ENCODE data around the gene INO80D.
"Not testable (repeated sequence)": the region's sequence is repeated elsewhere in the genome, so short reads cannot be mapped to it uniquely, and the experiment has no call there.

Gene INO80D, protein sequence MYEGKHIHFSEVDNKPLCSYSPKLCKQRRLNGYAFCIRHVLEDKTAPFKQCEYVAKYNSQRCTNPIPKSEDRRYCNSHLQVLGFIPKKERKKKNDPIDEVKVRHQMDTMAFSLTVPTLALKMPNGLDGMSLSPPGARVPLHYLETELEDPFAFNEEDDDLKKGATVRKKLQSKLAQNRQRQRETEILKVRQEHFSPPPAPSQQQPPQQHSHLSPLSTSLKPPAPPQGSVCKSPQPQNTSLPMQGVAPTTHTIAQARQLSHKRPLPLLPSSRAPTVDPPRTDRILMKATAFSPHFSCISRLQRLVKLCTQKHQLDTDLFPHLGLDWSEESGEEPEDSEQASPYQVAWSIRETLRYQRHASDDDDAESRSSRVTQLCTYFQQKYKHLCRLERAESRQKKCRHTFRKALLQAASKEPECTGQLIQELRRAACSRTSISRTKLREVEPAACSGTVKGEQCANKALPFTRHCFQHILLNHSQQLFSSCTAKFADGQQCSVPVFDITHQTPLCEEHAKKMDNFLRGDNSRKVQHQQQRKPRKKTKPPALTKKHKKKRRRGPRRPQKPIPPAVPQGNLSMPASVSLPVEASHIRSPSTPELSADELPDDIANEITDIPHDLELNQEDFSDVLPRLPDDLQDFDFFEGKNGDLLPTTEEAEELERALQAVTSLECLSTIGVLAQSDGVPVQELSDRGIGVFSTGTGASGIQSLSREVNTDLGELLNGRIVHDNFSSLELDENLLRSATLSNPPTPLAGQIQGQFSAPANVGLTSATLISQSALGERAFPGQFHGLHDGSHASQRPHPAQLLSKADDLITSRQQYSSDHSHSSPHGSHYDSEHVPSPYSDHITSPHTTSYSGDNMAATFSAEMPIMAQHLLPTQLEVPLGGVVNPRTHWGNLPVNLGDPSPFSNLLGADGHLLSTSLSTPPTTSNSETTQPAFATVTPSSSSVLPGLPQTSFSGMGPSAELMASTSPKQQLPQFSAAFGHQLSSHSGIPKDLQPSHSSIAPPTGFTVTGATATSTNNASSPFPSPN

GRCh38 chr2:206085742-206086445 lies at the start of gene INO80D:
INO80D (minus strand) TSS chr2:206086174; CDS start chr2:206063016, 23,158 bp downstream.
- in situ Hi-C loops (cut with MboI; ENCODE audit: low sequenced_read_pairs) = no loop called here

- in situ Hi-C loops (cut with MboI; ENCODE audit: low sequenced_read_pairs) = no loop called here
These were observed 41.7 kb upstream of the INO80D start for GRCh38 chr2:206127656-206128055.

- in situ Hi-C loops (cut with MboI; ENCODE audit: low sequenced_read_pairs) = no loop called here
These were observed 39.9 kb upstream of the INO80D start for GRCh38 chr2:206125901-206126300.

- in situ Hi-C loops (cut with MboI; ENCODE audit: low sequenced_read_pairs) = not testable (repeated sequence)
These were observed 36.6 kb upstream of the INO80D start for GRCh38 chr2:206122569-206122968.

- in situ Hi-C loops (cut with MboI; ENCODE audit: low sequenced_read_pairs) = no loop called here
These were observed 30.3 kb upstream of the INO80D start for GRCh38 chr2:206116278-206116677.

DNA sequence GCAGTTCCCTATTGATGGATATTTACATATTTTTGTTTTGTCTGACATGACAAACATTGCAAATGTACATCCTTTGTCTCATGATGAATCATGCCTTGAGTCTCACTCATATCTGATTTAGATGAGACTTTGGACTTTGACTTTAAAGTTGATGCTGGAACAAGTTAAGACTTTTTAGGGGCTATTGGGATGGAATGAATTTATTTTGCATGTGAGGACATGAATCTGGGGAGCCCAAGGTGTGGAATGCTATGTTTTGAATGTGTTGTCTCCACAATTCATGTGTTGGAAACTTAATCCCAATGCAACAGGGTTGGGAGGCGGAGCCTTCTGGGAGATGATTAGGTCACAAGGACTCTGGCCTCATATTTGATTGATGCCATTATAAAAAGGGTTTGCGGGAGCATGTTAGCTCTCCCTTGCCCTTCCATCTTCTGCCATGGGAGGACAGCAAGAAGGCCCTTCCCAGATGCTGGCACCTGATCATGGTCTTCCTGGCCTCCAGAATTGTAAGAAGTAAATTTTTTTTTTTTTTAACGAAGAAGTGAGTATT lies 29.1 kb upstream of the INO80D start:
- in situ Hi-C loops (cut with MboI; ENCODE audit: low sequenced_read_pairs) = no loop called here

- in situ Hi-C loops (cut with MboI; ENCODE audit: low sequenced_read_pairs) = no loop called here
These were observed 27.0 kb upstream of the INO80D start for GRCh38 chr2:206112846-206113547.

- in situ Hi-C loops (cut with MboI; ENCODE audit: low sequenced_read_pairs) = no loop called here
These were observed 26.1 kb upstream of the INO80D start for GRCh38 chr2:206112108-206112507.

DNA sequence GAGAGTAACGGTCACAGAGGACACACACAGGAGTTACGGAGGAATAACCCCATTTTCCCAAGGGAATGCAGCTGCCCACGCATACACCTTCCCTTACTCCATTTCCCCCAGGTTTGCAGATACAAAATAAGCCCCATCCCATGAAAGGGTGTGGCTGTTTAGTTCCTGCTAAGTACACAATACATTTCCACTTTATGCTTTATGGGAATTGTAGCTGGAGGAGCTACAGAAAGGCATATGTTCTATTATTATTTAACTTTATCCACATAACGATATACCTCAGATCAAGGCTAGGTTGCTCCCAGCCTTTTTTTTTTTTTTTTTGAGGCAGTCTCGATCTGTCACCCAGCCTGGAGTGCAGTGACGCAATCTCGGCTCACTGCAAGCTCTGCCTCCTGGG lies 22.7 kb upstream of the INO80D start:
- in situ Hi-C loops (cut with MboI; ENCODE audit: low sequenced_read_pairs) = no loop called here

- in situ Hi-C loops (cut with MboI; ENCODE audit: low sequenced_read_pairs) = no loop called here
These were observed 19.6 kb upstream of the INO80D start for GRCh38 chr2:206105541-206105940.

GRCh38 chr2:206105038-206105437 lies 19.1 kb upstream of the INO80D start:
- in situ Hi-C loops (cut with MboI; ENCODE audit: low sequenced_read_pairs) = no loop called here

DNA sequence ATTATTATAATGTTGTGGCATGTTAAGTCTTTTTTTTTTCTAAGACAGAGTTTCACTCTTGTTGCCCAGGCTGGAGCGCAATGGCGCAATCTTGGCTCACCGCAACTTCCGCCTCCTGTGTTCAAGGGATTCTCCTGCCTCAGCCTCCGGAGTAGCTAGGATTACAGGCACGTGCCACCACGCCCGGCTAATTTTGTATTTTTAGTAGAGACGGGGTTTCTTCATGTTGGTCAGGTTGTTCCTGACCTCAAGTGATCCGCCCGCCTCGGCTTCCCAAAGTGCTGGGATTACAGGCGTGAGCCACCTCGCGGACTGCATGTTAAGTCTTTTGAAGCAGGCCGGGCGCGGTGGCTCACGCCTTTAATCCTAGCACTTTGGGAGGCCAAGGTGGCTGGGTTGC lies 12.9 kb upstream of the INO80D start:
- in situ Hi-C loops (cut with MboI; ENCODE audit: low sequenced_read_pairs) = not testable (repeated sequence)

DNA sequence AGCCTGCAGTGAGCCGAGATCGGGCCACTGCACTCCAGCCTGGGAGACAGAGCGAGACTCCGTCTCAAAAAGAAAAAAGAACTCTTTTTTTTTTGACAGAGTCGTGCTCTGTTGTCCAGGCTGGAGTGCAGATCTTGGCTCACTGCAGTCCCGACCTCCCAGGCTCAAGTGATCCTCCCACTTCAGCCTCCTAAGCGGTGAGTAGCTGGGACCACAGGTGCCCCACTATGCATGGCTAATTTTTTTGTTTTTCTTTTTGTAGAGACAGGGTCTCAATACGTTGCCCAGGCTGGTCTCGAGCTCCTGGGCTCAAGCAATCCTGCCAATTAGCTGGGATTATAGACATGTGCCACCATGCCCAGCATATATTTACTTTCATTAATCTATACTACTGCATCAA lies 12.5 kb upstream of the INO80D start:
- in situ Hi-C loops (cut with MboI; ENCODE audit: low sequenced_read_pairs) = no loop called here

DNA sequence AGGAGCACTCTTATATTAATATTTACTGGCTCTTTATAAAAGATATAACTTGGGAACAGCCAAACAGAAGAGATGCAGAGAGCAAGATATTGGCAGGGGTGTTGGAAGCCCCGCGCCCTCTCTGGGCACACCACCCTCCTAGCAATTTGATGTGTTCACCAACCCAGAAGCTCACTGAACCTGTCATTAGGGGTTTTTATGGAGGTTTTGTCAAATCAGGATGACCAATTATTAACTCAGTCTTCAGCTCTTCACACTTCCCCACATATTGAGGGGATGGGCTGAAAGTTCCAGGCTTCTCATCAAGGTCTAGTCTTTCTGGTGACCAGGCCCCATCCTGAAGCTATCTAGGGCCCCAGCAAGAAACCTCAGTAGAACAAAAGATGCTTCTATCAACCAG lies 10.9 kb upstream of the INO80D start:
- in situ Hi-C loops (cut with MboI; ENCODE audit: low sequenced_read_pairs) = no loop called here

DNA sequence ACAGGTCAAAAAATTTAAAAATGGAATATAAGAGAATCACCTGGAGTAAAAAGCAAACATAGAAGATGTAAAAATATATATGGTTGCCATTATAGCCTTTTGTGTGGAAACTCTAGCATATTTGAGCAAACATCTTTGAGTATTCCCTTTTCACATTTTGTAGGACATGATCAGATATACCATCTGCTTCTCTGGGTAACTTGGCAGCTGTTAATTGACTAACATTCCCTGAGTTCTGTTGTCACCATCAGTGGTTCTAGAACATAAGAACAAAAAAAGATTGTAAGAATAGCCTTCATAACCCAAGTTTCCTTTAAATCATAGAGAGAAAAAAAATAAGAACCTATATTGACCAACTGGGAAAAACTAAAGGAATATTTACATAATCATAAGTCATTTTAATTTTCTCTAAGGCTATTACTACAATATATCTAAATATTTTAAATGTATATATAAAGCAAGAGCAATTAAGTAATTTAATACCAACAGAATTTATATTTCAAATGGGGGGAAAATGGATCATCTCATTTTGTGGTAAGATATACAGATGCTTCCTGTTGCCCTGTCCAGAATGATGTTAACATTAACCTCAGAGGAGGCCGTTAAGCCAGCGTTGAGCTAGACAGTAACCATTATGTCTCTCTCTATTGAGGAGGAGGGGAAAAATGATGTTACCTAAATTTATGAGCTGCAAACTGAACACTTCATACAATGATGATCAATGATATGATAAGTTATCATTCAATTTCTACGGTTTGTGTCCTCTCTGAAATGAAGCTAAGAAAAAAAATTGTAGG lies 9.8 kb upstream of the INO80D start:
- in situ Hi-C loops (cut with MboI; ENCODE audit: low sequenced_read_pairs) = no loop called here

DNA sequence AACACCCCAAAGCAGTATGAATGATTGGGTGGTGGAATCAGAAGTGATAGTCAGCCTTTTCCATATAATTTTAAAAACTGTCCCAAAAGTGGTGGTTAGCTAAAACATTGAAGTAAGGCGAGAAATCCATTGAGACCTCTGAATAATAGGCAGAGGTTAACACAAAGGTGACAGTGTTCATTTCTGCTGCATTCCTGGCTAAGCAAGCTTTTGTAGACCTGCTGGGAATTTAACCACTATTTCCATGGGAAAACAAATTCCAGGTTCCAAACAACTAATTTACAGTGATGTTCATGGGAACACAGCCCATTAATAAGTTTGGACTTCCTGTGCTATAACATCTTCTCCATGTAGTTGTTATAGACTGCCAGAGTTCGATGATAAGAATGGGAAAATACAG lies 6.3 kb upstream of the INO80D start:
- in situ Hi-C loops (cut with MboI; ENCODE audit: low sequenced_read_pairs) = no loop called here

- in situ Hi-C loops (cut with MboI; ENCODE audit: low sequenced_read_pairs) = no loop called here
These were observed 2.3 kb upstream of the INO80D start for GRCh38 chr2:206088248-206088647.

- in situ Hi-C loops (cut with MboI; ENCODE audit: low sequenced_read_pairs) = no loop called here
These were observed 859 bp upstream of the INO80D start for GRCh38 chr2:206086716-206087350.

All from HL-60/S4 treated with retinoic acid at 250 ng/mL for 4 days and 3 days (cell line).